GM10266 (cell line): ENCODE measurements around the gene PAAF1.
"Not testable (repeated sequence)": the region's sequence is repeated elsewhere in the genome, so short reads cannot be mapped to it uniquely, and the experiment has no call there.

Experiments used
- DNase-seq: peaks from one replicate; pipeline ENCODE4 v3.0.0; 2012; ENCODE audit errors: extremely low spot score
- CTCF ChIP-seq: IDR thresholded peaks from 2 replicates; pipeline ENCODE4 v1.5.1; 2012; ENCODE audit warnings: mild to moderate bottlenecking, low read depth; ENCODE audit not compliant: control insufficient read depth, insufficient read depth; ENCODE audit errors: missing control alignments

Gene PAAF1

GRCh38 chr11:73866586-73866996, 10.2 kb upstream of the PAAF1 start:
- DNase-seq = no peak
- no peak for TF ChIP-seq CTCF

- TF ChIP-seq CTCF = no peak
- no peak for DNase-seq
These were observed 7.4 kb upstream of the PAAF1 start for GRCh38 chr11:73869332-73869949.

GRCh38 chr11:73870261-73870660, 6.5 kb upstream of the PAAF1 start:
- TF ChIP-seq CTCF = no peak
- no peak for DNase-seq

- TF ChIP-seq CTCF = no peak
- no peak for DNase-seq
These were observed 3.9 kb upstream of the PAAF1 start for GRCh38 chr11:73872749-73873357.

GRCh38 chr11:73875380-73875779, 1.4 kb upstream of the PAAF1 start:
- TF ChIP-seq CTCF = no peak
- DNase-seq = no peak

GRCh38 chr11:73875840-73876239, 959 bp upstream of the PAAF1 start:
- no peak for DNase-seq
- no peak for TF ChIP-seq CTCF

GRCh38 chr11:73878771-73879170, 2.0 kb downstream of the PAAF1 start:
- DNase-seq = no peak
- no peak for TF ChIP-seq CTCF

- not testable (repeated sequence) for DNase-seq
These were observed 3.6 kb downstream of the PAAF1 start for GRCh38 chr11:73880449-73880848.
